ENCODE measurements around the gene SHISA4.
A peak's percentile ranks its signal among the peaks of the same experiment; 100 is the strongest.
"Not testable (repeated sequence)": the region's sequence is repeated elsewhere in the genome, so short reads cannot be mapped to it uniquely, and the experiment has no call there.

Gene SHISA4

DNA sequence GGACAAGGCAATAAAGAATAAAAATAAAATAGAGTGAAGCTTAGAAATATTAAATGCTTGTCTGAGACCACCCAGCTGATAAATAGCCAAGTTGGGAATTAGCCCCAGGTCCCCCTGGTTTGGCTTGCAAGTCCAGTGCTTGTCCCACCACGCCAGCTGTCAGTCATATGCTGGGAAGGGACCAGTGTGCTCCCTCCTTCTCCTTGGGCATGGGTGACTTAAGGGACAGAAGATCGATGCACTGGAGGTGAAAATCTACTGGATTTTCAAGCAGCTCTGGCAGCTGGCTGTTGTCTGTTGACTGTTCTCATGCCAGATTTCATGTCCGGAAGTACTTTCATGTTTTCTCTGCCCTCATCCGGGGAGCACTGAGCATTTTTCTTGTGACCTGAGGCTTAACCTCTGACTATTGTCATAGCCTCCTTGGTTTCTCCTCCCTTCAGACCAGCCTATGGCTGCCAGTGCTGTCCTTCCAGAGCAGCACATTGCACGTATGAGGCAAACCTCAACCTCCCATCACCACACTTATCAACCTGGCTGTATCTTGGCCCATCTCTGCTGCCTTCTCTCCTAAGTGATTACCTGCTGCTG, 45.2 kb downstream of the SHISA4 start:
- peak; percentile 47 for DNase-seq

DNA sequence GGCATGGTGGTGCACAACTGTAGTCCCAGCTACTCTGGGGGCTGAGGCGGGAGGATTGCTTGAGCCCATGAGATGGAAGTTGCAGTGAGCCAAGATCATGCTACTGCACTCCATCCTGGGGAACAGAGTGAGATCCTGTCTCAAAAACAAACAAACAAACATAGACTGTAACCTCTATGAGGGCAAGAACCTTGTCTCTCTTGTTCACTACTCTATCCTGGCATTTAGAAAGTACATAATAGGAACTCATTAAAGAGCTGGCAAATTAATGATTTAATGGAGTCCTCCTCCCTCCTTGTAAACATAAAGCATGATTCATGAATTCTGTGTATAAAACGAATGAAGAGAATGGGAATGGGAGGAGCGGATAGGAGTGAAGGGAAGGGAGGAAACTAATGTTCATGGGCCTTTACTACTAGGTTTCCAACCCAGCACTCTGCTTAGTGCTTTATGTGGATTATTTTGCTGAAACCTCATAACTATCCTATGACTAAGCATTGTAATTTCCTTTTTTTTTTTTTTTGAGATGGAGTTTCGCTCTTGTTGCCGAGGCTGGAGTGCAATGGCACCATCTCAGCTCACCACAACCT, 49.0 kb downstream of the SHISA4 start:
- DNase-seq = peak; percentile 65

DNA sequence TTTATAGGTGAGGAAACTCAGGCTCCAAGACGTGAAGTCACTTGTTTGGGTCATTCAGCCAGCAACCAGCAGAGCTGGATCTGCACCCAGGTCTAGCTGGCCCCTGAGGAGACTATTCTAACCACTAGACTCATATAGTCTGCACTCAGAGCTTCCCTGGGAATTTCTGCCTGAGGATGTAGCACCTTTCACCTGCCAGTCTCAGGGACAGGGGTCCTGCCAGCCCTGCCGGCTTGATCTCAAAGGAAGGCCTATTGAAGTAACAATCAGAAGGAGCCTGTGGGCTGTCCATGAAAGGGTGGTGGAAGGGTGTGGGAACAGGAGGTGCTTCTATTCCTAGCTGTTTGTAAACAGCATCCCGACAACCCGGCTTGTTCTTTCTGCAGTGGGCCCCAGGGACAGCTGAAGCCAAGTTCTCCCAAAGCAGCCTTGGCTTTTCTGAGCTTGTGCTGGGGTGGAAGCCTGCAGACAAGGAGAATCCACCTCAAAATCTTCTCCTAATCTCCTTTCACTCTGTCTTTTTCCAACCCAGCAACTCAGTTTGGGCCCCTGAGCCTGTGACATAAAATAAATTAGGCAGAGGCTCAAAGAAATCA, 49.8 kb downstream of the SHISA4 start:
- DNase-seq = no peak

DNA sequence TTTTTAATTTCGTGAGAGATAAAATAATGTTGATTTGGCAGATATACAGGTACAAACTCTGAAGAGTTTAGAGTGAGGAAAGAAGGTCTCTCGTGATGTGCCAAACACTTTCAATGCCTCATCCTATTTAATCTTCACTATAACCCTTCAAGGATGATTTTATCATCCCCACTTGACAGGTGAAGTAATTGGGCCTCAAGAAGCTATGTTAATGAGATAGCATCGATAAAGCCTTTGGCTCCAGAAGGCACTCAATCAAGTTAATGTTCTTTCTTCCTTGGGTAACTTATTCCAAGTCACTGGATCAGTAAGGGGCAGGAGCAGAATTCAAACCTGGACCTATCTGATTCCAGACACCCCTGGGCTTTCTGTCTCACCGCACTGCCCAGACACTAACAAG, 50.5 kb downstream of the SHISA4 start:
- DNase-seq = no peak

DNA sequence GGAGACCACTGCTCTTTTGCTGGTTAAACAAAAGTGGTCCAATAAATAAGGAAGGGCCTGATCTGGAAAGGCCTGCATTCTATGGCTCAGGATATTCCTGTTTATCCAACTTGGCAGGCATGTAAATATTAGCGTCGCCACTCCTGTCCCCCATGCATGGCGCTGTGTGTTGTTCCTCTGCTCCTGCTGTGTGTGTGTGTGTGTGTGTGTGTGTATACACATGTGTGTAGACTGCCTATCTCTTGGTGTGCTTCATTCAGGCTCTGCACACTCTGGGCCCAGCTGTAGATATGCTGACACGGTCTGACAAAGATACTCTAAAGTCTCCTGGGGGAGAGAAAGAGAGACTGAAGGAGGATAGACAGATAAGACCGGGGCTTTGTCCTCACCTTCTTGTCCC, 50.9 kb downstream of the SHISA4 start:
- DNase-seq = no peak

DNA sequence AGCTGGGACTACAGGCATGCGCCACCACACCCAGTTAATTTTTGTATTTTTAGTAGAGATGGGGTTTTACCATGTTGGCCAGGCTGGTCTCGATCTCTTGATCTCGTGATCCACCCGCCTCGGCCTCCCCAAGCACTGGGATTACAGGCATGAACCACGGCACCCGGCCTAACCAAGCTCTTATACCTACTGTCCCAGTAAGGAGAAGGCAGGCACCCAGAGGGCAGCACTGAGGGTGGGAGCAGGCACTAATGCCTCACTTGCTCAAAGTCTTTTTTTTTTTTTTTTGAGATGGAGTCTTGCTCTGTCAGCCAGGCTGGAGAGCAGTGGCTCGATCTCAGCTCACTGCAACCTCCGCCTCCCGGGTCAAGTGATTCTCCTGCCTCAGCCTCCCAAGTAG, 51.6 kb downstream of the SHISA4 start:
- DNase-seq = not testable (repeated sequence)

DNA sequence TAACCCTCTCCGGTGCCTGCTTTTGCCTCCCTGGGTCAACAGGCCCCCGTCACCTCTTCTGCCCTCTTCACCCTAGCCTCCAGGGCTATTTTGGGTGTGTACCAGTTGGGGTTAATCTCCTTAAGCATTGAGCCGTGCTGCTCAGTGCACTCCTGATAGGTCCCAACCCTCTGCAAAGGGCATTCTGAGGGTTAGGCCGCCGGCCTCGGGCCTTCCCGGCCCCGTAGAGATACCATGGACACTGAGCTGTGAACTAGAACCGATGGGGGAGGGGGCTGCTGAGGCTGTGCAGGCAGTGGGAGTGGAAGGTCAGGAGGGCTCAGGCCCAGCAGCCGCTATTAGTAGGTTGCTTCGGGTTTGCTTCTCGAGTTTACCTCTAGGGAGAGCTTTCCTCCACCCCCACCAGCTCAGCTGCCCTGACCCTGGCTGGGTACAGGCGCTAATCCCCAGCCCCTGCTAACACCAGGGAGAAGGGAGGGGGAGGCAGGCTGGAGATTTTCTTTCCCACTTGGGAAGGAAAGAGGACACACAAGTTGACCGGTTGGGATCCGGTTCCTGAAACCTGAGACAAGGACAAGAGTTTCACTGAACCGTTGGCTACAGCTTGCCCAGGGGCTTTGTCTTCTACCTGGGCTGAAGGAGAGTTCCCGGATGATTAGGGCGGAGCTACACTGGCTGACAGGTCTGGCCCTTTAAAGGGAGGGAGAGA, 52.9 kb downstream of the SHISA4 start:
- peak; percentile 25 for DNase-seq

DNA sequence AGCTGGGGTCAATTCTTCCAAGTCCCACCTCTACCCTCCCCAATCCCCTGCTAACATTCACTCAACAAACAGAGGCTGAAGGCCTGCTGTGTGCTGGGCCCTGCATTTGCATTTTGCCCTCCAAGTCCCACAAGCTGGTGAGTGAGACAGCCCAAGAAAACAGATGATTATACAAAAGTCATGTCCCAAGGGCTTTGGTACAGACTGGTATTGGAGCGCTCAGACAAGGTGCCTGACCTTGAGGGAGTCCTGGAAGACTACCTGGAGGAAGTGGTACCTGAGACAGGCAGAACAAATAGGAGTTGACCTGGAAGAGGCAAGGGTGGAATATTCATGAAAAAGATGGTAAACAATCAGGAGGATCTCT, 53.4 kb downstream of the SHISA4 start:
- no peak for DNase-seq
